OCI-LY3 (cell line): ENCODE results near the gene PHF14.
"Not testable (repeated sequence)": the region's sequence is repeated elsewhere in the genome, so short reads cannot be mapped to it uniquely, and the experiment has no call there.

Source experiments
- EZH2phosphoT487 ChIP-seq: fragments of 200-600 bp; shearing (Covaris generic); IDR thresholded peaks from 2 replicates; pipeline ENCODE4 v1.6.1; 2018; ENCODE audit warnings: antibody characterized with exemption, mixed run types, low read depth
- TF ChIP-seq, protein P1 (sequence below): fragments of 200-600, 300-600 bp; sonication (generic); IDR thresholded peaks from 2 replicates; pipeline ENCODE4 v1.5.1; 2014; ENCODE audit warnings: antibody characterized with exemption, low read length, low read depth

DNA sequence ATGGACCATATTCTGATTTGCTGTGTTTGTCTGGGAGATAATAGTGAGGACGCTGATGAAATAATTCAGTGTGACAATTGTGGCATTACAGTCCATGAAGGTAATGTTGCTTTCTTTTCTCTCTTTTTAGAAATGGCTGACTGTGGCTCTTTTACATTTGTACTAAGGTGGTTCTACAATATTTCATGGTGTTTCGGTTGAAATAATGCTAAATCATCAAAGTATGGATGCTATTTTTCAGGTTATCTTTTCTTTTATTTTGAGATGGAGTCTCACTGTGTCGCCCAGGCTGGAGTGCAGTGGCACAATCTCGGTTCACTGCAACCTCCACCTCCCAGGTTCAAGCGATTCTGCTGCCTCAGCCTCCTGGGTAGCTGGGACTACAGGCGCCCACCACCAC is 17.1 kb downstream of the PHF14 start:
- TF ChIP-seq, protein P1, sequence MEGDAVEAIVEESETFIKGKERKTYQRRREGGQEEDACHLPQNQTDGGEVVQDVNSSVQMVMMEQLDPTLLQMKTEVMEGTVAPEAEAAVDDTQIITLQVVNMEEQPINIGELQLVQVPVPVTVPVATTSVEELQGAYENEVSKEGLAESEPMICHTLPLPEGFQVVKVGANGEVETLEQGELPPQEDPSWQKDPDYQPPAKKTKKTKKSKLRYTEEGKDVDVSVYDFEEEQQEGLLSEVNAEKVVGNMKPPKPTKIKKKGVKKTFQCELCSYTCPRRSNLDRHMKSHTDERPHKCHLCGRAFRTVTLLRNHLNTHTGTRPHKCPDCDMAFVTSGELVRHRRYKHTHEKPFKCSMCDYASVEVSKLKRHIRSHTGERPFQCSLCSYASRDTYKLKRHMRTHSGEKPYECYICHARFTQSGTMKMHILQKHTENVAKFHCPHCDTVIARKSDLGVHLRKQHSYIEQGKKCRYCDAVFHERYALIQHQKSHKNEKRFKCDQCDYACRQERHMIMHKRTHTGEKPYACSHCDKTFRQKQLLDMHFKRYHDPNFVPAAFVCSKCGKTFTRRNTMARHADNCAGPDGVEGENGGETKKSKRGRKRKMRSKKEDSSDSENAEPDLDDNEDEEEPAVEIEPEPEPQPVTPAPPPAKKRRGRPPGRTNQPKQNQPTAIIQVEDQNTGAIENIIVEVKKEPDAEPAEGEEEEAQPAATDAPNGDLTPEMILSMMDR: not testable (repeated sequence)
- not testable (repeated sequence) for TF ChIP-seq EZH2phosphoT487
